ENCODE results near the gene TAS2R3. TPM values are rescaled to one million over a fixed set of nuclear protein-coding genes. Genes with fewer than 3 reads are reported as not detected.

TAS2R3 gene
- total RNA-seq = 1.3 and 1.8 TPM in 2 replicates

GRCh38 chr7:141763797-141764196 is at the start of gene TAS2R3:
Gene TAS2R3, plus strand, starts transcription at chr7:141764097. Its CDS starts 62 bp downstream, at chr7:141764159.

GRCh38 chr7:141737836-141738591 is 25.9 kb upstream of the TAS2R3 start, which contains the start of gene SSBP1:
Gene SSBP1, plus strand, starts transcription at chr7:141738358. Its CDS starts 809 bp downstream, at chr7:141739167.

GRCh38 chr7:141776374-141776773 is 12.5 kb downstream of the TAS2R3 start, which contains the start of gene TAS2R4:
Gene TAS2R4, plus strand, starts transcription at chr7:141776674. Its CDS starts 1,815 bp downstream, at chr7:141778489.

GRCh38 chr7:141789917-141790316 is 26.0 kb downstream of the TAS2R3 start, which contains the start of gene TAS2R5:
Gene TAS2R5, plus strand, starts transcription at chr7:141790217. Its CDS starts 145 bp downstream, at chr7:141790362.

Other genes with a start within 250 kb of the TAS2R3 start
- 21.5 and 31.0 TPM in 2 replicates for gene AGK, start 212.7 kb upstream of the TAS2R3 start, total RNA-seq
- gene DENND11, start 61.9 kb upstream of the TAS2R3 start, total RNA-seq = 6.8 and 7.7 TPM in 2 replicates
- gene WEE2, start 55.7 kb upstream of the TAS2R3 start, total RNA-seq = 0.33 TPM in 1 of 2 replicates, not detected in the other
- gene SSBP1, start 25.7 kb upstream of the TAS2R3 start, total RNA-seq = 86.5 and 212 TPM in 2 replicates
- 0.58 and 1.7 TPM in 2 replicates for gene TAS2R4, start 12.6 kb downstream of the TAS2R3 start, total RNA-seq
- gene TAS2R5, start 26.1 kb downstream of the TAS2R3 start, total RNA-seq = 0.73 and 1.7 TPM in 2 replicates
- not detected in 2 replicates for gene PRSS37, start 77.4 kb downstream of the TAS2R3 start, total RNA-seq
- not detected in 2 replicates for gene OR9A4, start 152.3 kb downstream of the TAS2R3 start, total RNA-seq
- gene CLEC5A, start 182.9 kb downstream of the TAS2R3 start, total RNA-seq = not detected in 2 replicates
- not detected in 2 replicates for gene TAS2R38, start 209.7 kb downstream of the TAS2R3 start, total RNA-seq
- not detected in 2 replicates for gene MGAM, start 231.8 kb downstream of the TAS2R3 start, total RNA-seq

All from smooth muscle cell of trachea (primary cell).